Upper lobe of left lung (tissue), 4 donors: ENCODE results near the gene ARHGAP42.

Experiments
- EP300 ChIP-seq, 4 donors: sonication (generic); formaldehyde crosslinking; IDR thresholded peaks; one replicate each; pipeline ENCODE4 v1.5.1; 2017; ENCODE audit warnings: antibody characterized with exemption in 4 of 4, control low read depth in 2 of 4
- POLR2A ChIP-seq, 4 donors: fragments of 450-650 bp; IDR thresholded peaks; one replicate each; pipeline ENCODE4 v1.5.1; 2016 to 2017; ENCODE audit warnings: antibody characterized with exemption in 4 of 4, mild to moderate bottlenecking in 2 of 4
- POLR2AphosphoS5 ChIP-seq, 2 donors: sonication (generic); formaldehyde crosslinking; IDR thresholded peaks; one replicate each; pipeline ENCODE4 v1.5.1; 2017; ENCODE audit warnings: antibody characterized with exemption in 2 of 2
- TF ChIP-seq, protein P1 (sequence below), 6 experiments: fragments of 450-650 bp in 4 of 6; fragments of 200-600 bp in 2 of 6; sonication (generic) in 2 of 6; IDR thresholded peaks; one replicate each; pipeline ENCODE4 v1.5.1; 2016 to 2019; ENCODE audit warnings: antibody characterized with exemption in 6 of 6

- TF ChIP-seq EP300 (IDR thresholded peaks at IDR 0.05) (no peak), POLR2A (IDR thresholded peaks at IDR 0.05) (no peak), POLR2AphosphoS5 (IDR thresholded peaks at IDR 0.05) (no peak)
- TF ChIP-seq, protein P1, sequence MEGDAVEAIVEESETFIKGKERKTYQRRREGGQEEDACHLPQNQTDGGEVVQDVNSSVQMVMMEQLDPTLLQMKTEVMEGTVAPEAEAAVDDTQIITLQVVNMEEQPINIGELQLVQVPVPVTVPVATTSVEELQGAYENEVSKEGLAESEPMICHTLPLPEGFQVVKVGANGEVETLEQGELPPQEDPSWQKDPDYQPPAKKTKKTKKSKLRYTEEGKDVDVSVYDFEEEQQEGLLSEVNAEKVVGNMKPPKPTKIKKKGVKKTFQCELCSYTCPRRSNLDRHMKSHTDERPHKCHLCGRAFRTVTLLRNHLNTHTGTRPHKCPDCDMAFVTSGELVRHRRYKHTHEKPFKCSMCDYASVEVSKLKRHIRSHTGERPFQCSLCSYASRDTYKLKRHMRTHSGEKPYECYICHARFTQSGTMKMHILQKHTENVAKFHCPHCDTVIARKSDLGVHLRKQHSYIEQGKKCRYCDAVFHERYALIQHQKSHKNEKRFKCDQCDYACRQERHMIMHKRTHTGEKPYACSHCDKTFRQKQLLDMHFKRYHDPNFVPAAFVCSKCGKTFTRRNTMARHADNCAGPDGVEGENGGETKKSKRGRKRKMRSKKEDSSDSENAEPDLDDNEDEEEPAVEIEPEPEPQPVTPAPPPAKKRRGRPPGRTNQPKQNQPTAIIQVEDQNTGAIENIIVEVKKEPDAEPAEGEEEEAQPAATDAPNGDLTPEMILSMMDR (IDR thresholded peaks at IDR 0.05), result no peak
These were observed 9.3 kb upstream of the ARHGAP42 start for GRCh38 chr11:100677796-100678195.
